Activated CD4-positive, alpha-beta memory T cell treated with anti-CD3 and anti-CD28 coated beads for 36 hours (primary cell): Measurements from ENCODE around the gene RBL1. TPM values are rescaled to one million over a fixed set of nuclear protein-coding genes. Genes with fewer than 3 reads are reported as not detected.
"Not testable (repeated sequence)": the region's sequence is repeated elsewhere in the genome, so short reads cannot be mapped to it uniquely, and the experiment has no call there.

Experiments used
- CTCF ChIA-PET: fragments of 350-600 bp; sonication (Branson Sonifier 250); formaldehyde crosslinking; loops from one replicate; lab custom pipeline; 2021; ENCODE audit warnings: antibody characterized with exemption, inconsistent platforms; lab: Charles Lee
- POLR2A ChIA-PET: fragments of 350-600 bp; sonication (Branson Sonifier 250); formaldehyde crosslinking; loops from one replicate; lab custom pipeline; 2021; ENCODE audit warnings: antibody characterized with exemption; lab: Charles Lee
- DNase-seq: peaks from one replicate; pipeline ENCODE4 v3.0.0-alpha.2; 2020
- H3K27ac Mint-ChIP-seq: one replicate; pipeline ENCODE4 v1.8.0; 2021; ENCODE audit warnings: mixed read lengths
- H3K27me3 Mint-ChIP-seq: one replicate; pipeline ENCODE4 v1.8.0; 2021; ENCODE audit warnings: mixed read lengths
- H3K36me3 Mint-ChIP-seq: one replicate; pipeline ENCODE4 v1.8.0; 2021; ENCODE audit warnings: mixed read lengths
- H3K4me1 Mint-ChIP-seq: one replicate; pipeline ENCODE4 v1.8.0; 2021; ENCODE audit warnings: low read depth, mixed read lengths
- H3K4me3 Mint-ChIP-seq: one replicate; pipeline ENCODE4 v1.8.0; 2021; ENCODE audit warnings: mild to moderate bottlenecking, mixed read lengths
- H3K9me3 Mint-ChIP-seq: one replicate; pipeline ENCODE4 v1.8.0; 2021; ENCODE audit warnings: mixed read lengths
- intact Hi-C: fragments of 100-400 bp; cut with micrococcal nuclease; formaldehyde crosslinking; loops from one replicate; pipeline ENCODE4 v1.15.1; 2023
- total RNA-seq, 2 experiments: library from RNA; stranded (reverse); gene quantifications; one replicate each; pipeline ENCODE4 v1.2.3, GENCODE V29; 2021

RBL1 gene
- total RNA-seq, 2 experiments from 2014 or later, result 41.4 to 41.6 TPM

DNA sequence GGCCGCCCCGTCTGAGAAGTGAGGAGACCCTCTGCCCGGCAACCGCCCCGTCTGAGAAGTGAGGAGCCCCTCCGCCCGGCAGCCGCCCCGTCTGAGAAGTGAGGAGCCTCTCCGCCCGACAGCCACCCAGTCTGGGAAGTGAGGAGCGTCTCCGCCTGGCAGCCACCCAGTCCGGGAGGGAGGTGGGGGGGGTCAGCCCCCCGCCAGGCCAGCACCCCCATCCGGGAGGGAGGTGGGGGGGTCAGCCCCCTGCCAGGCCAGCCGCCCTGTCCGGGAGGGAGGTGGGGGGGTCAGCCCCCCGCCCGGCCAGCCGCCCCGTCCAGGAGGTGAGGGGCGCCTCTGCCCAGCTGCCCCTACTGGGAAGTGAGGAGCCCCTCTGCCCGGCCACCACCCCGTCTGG, 26.2 kb downstream of the RBL1 start:
- Mint-ChIP-seq H3K4me1 (peaks cover 28% of the 10 kb centered on the region), H3K36me3 (peaks cover 29% of the 10 kb centered on the region)
- H3K27me3 Mint-ChIP-seq, DNase-seq, CTCF ChIA-PET, intact Hi-C loops, H3K9me3 Mint-ChIP-seq, POLR2A ChIA-PET, H3K4me3 Mint-ChIP-seq, H3K27ac Mint-ChIP-seq: not testable (repeated sequence)

DNA sequence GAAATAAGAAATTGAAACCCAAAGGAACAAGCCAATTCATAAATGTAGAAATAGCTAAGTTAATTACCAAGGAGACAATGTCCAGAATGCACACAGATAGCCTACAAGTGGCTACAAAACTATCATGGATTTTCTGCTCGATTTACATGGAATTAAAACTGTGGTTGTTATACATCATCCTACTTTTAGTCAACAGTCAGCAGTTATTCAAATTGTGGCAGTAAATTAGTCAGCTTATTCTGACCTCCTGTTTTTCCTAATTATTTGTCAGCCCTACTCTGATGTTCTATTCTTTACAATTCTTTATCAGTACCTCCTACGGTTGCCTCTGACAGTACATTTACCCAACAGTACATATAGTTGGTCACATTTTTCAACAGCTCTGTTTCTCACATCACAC, 29.6 kb downstream of the RBL1 start:
- peaks cover 9% of the 10 kb centered on the region for H3K4me1 Mint-ChIP-seq

DNA sequence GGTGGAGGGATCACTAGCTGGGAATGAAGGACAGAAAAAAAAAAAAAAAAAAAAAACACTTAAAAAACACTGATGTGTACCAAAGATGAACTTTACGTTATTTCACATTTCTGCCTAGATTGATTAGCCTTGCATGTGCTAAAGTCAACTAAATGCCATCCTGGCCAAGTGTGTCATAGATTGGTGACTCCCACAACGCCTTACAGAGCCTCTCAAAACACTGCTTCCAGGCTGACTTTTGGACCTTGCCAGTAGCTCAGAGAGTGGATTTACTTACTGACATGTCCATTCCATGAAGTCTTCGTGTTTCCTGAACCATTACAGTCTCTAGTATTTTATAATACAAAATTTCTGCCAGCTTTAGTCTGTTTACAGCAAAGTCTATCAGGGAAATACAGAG, 40.5 kb downstream of the RBL1 start:
- H3K36me3 Mint-ChIP-seq, result peaks cover 55% of the 10 kb centered on the region
- H3K4me3 Mint-ChIP-seq, result no peak overlapping the region
- no peaks in the 10 kb centered on the region for H3K4me1 Mint-ChIP-seq
- H3K9me3 Mint-ChIP-seq, result no peaks in the 10 kb centered on the region
- no peaks in the 10 kb centered on the region for H3K27me3 Mint-ChIP-seq
- POLR2A ChIA-PET, result no interaction called here
- no peak overlapping the region for H3K27ac Mint-ChIP-seq
- no peak for DNase-seq
- CTCF ChIA-PET, result interaction anchor here (1.0 kb wide), 1 partner anchor 124 kb away, joined by 3 read pairs; the partner anchor contains the start of genes MROH8 and RPN2
- intact Hi-C loops, result no loop called here

More for the DNA sequence above, 29.6 kb downstream of the RBL1 start:
- intact Hi-C loops, result no loop called here
- H3K27me3 Mint-ChIP-seq, result no peaks in the 10 kb centered on the region
- no peak for DNase-seq
- no peak overlapping the region for H3K4me3 Mint-ChIP-seq
- H3K27ac Mint-ChIP-seq, result peak overlapping the region; percentile 19
- H3K9me3 Mint-ChIP-seq, result no peaks in the 10 kb centered on the region
- ChIA-PET CTCF (no interaction called here), POLR2A (no interaction called here)
- H3K36me3 Mint-ChIP-seq, result peaks cover 24% of the 10 kb centered on the region

DNA sequence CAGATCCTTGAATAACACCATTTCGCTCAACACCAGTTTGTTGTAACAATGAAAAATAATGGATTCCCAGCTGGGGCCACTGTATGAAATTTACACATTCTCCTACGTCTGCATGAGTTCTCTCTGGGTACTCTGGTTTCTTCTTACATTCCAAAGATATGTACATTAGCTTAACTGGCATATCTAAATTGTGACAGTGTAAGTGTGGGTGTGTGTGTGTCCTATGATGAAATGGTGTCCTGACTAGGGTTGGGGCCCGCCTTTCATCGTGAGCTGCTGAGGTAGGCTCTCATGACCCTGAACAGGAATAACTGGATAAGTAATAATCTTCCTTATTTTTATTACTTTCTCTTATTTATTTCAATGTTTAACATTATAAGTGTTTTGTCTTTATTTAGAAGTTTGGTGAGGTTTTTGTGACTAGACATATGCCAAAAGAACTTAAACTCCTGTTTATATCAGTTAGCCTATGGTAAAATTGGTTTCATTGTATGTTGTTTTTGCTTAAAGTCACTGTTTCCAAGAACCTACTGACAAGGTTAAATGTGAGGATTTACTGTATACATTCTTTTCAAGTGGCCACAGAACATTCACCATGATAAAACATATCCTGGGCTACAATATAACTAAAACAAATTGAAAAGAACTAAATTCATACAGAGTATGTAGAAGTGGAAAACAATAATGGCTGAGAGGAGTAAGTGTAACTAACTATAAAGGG, 42.4 kb downstream of the RBL1 start:
- peaks cover 55% of the 10 kb centered on the region for H3K36me3 Mint-ChIP-seq
- H3K4me1 Mint-ChIP-seq, result no peaks in the 10 kb centered on the region
- CTCF ChIA-PET, result no interaction called here
- H3K27me3 Mint-ChIP-seq, result no peaks in the 10 kb centered on the region
- no peaks in the 10 kb centered on the region for H3K9me3 Mint-ChIP-seq
- no peak for DNase-seq
- POLR2A ChIA-PET, result interaction anchor here (0.5 kb wide), 1 partner anchor 1047 kb away, joined by 5 read pairs; no protein-coding TSS in a partner anchor
- intact Hi-C loops, result no loop called here
- no peak overlapping the region for H3K27ac Mint-ChIP-seq
- H3K4me3 Mint-ChIP-seq, result no peak overlapping the region

DNA sequence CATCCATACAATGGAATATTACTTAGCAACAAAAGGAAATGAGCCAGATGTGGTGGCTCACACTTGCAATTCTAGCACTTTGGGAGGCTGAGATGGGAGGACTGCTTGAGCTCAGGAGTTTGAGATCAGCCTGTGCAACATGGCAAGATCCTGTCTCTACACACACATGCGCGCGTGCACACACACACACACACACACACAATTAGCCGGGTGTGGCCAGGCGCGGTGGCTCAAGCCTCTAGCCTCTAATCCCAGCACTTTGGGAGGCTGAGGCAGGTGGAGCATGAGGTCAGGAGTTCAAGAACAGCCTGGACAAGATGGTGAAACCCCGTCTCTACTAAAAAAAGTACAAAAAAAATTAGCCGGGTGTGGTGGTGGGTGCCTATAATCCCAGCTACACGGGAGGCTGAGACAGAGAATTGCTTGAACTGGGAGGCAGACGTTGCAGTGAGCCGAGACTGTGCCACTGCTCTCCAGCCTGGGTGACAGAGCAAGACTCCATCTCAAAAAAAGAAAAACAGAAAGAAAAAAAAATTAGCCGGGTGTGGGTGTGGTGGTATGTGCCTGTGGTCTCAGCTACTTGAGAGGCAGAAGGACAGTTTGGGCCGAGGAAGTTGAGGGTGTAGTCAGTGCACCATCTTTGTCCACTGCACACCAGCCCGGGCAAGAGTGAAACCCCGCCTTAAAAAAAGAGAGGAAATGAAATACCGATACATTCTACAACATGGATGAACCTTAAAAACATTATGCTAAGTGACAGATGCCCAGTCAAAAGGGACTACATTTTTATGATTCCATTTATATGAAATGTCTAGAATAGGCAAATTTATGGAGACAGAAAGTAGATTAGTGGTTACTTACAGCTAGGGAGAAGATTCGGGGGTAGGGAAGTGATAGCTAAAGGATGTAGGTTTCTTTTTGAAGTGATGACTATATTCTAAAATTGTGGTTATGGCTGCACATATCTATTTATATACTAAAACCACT, 52.5 kb downstream of the RBL1 start:
- peak overlapping the region; percentile 57 for H3K4me3 Mint-ChIP-seq
- intact Hi-C loops, result loop anchor here (1.0 to 2.0 kb wide), 3 partner anchors 28 to 92 kb away; partner anchors contain the start of genes RBL1 and SAMHD1
- H3K27ac Mint-ChIP-seq, result peak overlapping the region; percentile 73
- H3K27me3 Mint-ChIP-seq, result no peaks in the 10 kb centered on the region
- ChIA-PET CTCF (interaction anchor here (0.7 to 0.9 kb wide), 2 partner anchors 36 to 1635 kb away, joined by 3 read pairs; no protein-coding TSS in a partner anchor), POLR2A (interaction anchor here (0.6 to 2.2 kb wide), 4 partner anchors 29 to 437 kb away, joined by 3 to 10 read pairs (median 4); partner anchors contain the start of gene RBL1)
- peaks cover 30% of the 10 kb centered on the region for H3K4me1 Mint-ChIP-seq
- no peaks in the 10 kb centered on the region for H3K9me3 Mint-ChIP-seq
- peaks cover 66% of the 10 kb centered on the region for H3K36me3 Mint-ChIP-seq
- DNase-seq, result peak; percentile 40

DNA sequence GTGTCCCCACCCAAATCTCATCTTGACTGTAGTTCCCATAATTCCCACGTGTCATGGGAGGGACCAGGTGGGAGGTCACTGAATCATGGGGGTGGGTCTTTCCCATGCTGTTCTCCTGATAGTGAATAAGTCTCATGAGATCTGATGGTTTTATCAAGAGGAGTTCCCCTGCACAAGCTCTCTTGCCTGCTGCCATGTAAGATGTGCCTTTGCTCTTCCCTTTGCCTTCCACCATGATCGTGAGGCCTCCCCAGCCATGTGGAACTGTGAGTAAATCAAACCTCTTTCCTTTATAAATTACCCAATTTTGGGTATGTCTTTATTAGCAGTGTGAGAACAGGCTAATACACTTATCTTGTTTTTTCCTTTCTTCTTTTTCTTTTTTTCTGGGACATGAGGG, 56.4 kb downstream of the RBL1 start:
- intact Hi-C loops, POLR2A ChIA-PET, H3K4me3 Mint-ChIP-seq, H3K27ac Mint-ChIP-seq, H3K9me3 Mint-ChIP-seq, DNase-seq, H3K27me3 Mint-ChIP-seq, CTCF ChIA-PET: not testable (repeated sequence)
- Mint-ChIP-seq H3K4me1 (peaks cover 18% of the 10 kb centered on the region), H3K36me3 (peaks cover 59% of the 10 kb centered on the region)

DNA sequence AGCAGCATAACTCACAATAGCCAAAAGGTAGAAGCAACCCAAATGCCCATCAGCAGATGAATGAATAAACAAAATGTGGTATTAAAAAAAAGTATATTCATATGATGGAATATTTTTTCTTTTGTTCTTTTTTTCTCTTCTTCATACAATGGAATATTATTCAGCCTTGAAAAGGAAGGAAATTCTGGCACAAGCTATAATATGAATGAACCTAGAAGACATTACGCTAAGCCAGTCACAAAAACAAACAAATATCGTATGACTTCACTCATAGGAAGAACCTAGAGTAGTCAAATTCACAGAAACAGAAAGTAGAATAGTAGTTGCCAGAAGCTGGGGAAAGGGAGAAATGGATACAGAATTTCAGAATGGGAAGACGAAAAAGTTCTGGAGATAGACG, 63.7 kb downstream of the RBL1 start:
- no peak for DNase-seq
- Mint-ChIP-seq H3K4me3 (no peak overlapping the region), H3K4me1 (peaks cover 3% of the 10 kb centered on the region), H3K27me3 (no peaks in the 10 kb centered on the region), H3K36me3 (peaks cover 45% of the 10 kb centered on the region), H3K27ac (no peak overlapping the region), H3K9me3 (no peaks in the 10 kb centered on the region)
- POLR2A ChIA-PET, result no interaction called here
- CTCF ChIA-PET, result no interaction called here
- intact Hi-C loops, result no loop called here

DNA sequence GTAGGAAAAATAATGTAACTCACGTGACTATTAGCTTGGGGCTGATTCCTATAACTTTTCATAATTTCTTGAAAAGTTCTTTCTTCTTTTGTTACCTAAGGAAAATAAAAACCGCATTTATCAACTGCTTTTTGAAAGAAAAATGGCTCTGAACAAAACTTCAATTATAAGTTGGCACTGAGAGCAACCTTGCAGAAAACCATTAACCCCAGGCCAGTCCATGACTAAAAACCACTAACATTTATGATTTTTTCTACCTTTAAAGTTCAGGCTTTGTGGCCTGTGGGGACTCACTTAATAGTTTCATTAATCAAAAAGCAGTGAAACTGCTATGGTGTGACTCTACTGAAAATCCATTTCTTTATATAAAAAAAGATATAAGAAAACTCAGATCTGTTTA, 75.2 kb downstream of the RBL1 start:
- DNase-seq, result no peak
- intact Hi-C loops, result no loop called here
- Mint-ChIP-seq H3K4me3 (no peak overlapping the region), H3K27me3 (no peaks in the 10 kb centered on the region), H3K27ac (no peak overlapping the region), H3K36me3 (peaks cover 50% of the 10 kb centered on the region), H3K9me3 (no peaks in the 10 kb centered on the region), H3K4me1 (peaks cover 14% of the 10 kb centered on the region)
- ChIA-PET POLR2A (interaction anchor here (0.7 kb wide), 1 partner anchor 158 kb away, joined by 4 read pairs; no protein-coding TSS in a partner anchor), CTCF (no interaction called here)

DNA sequence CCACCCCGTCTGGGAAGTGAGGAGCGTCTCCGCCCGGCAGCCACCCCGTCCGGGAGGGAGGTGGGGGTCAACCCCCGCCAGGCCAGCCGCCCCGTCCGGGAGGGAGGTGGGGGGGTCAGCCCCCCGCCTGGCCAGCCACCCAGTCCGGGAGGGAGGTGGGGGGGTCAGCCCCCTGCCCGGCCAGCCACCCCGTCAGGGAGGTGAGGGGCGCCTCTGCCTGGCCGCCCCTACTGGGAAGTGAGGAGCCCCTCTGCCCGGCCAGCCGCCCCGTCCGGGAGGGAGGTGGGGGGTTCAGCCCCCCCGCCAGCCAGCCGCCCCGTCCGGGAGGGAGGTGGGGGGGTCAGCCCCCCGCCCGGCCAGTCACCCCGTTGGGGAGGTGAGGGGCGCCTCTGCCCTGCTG, 83.2 kb downstream of the RBL1 start:
- H3K9me3 Mint-ChIP-seq, H3K27me3 Mint-ChIP-seq, POLR2A ChIA-PET, DNase-seq, CTCF ChIA-PET, H3K4me3 Mint-ChIP-seq, H3K27ac Mint-ChIP-seq: not testable (repeated sequence)
- H3K36me3 Mint-ChIP-seq, result peaks cover 34% of the 10 kb centered on the region
- H3K4me1 Mint-ChIP-seq, result peaks cover 44% of the 10 kb centered on the region
- intact Hi-C loops, result loop anchor here (10.0 kb wide), 1 partner anchor 162 kb away; the partner anchor contains the start of genes MROH8 and RPN2

DNA sequence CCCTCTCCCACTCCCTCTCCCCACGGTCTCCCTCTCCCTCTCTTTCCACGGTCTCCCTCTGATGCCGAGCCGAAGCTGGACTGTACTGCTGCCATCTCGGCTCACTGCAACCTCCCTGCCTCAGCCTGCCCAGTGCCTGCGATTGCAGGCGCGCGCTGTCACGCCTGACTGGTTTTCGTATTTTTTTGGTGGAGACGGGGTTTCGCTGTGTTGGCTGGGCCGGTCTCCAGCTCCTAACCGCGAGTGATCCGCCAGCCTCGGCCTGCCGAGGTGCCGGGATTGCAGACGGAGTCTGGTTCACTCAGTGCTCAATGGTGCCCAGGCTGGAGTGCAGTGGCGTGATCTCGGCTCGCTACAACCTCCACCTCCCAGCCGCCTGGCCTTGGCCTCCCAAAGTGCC, 83.9 kb downstream of the RBL1 start:
- Mint-ChIP-seq H3K36me3 (peaks cover 29% of the 10 kb centered on the region), H3K4me1 (peaks cover 39% of the 10 kb centered on the region)
- DNase-seq, H3K4me3 Mint-ChIP-seq, POLR2A ChIA-PET, H3K27me3 Mint-ChIP-seq, H3K9me3 Mint-ChIP-seq, H3K27ac Mint-ChIP-seq: not testable (repeated sequence)
- intact Hi-C loops, result loop anchor here (10.0 kb wide), 1 partner anchor 163 kb away; the partner anchor contains the start of genes MROH8 and RPN2
- CTCF ChIA-PET, result interaction anchor here (0.6 kb wide), 1 partner anchor 202 kb away, joined by 3 read pairs; no protein-coding TSS in a partner anchor

DNA sequence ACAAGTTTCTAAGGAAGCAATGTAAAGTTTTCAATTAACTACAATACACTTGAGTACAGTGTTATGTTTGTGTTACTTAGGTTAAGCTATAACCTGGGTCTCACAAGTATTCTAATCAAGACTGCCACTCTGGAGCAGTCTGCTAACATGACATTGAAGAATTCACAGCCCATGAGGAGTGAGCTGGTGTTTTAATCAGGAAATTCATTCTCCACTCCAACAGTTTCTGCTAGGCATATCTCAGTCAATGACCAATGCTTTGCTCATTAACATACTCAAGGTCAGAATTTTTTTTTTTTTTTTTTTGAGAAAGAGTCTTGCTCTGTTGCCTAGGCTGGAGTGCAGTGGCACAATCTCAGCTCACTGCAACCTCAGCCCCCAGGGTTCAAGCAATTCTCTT, 84.7 kb downstream of the RBL1 start:
- Mint-ChIP-seq H3K9me3 (no peaks in the 10 kb centered on the region), H3K27ac (peak overlapping the region; percentile 28), H3K36me3 (peaks cover 24% of the 10 kb centered on the region), H3K4me3 (no peak overlapping the region), H3K27me3 (no peaks in the 10 kb centered on the region), H3K4me1 (peaks cover 33% of the 10 kb centered on the region)
- no peak for DNase-seq
- CTCF ChIA-PET, result interaction anchor here (0.6 kb wide), 1 partner anchor 202 kb away, joined by 3 read pairs; no protein-coding TSS in a partner anchor
- POLR2A ChIA-PET, result no interaction called here
- intact Hi-C loops, result loop anchor here (10.0 kb wide), 1 partner anchor 164 kb away; the partner anchor contains the start of genes MROH8 and RPN2
